ENCODE data around the gene KIAA1328.

DNA sequence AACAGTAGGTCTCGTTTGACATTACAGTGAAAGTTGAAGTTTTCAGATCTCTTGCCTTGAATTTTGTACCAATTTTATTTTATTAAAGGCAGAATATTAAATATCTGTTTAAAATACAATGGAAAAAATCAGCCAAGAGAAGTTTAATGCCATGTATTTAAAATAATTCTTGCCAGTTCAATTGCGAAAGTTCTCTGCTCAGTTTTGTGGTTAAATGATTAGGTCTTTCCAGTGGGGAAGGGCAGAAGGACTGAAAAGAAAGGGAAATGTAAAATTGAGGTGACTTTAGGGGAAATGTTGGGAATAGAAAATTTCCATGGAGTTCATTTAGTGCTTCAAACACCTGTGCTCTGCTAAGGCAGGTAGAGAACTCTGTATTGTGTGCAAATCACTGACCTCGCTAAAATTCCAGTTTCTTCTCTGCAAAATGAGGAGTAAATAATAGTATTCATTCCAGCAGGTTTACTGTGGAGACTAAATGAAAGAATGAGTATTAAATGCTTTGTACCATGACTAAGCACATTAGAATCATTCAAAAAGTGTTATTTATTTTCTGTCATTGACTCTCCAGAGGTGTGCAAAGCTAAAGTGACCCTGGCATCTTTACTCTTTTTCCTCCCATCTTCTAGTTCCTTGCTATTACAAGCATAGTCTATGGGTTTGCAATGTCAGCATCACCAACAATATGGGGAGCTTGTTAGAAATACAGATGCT lies 74.4 kb downstream of the KIAA1328 start:
- TF ChIP-seq, protein P1, sequence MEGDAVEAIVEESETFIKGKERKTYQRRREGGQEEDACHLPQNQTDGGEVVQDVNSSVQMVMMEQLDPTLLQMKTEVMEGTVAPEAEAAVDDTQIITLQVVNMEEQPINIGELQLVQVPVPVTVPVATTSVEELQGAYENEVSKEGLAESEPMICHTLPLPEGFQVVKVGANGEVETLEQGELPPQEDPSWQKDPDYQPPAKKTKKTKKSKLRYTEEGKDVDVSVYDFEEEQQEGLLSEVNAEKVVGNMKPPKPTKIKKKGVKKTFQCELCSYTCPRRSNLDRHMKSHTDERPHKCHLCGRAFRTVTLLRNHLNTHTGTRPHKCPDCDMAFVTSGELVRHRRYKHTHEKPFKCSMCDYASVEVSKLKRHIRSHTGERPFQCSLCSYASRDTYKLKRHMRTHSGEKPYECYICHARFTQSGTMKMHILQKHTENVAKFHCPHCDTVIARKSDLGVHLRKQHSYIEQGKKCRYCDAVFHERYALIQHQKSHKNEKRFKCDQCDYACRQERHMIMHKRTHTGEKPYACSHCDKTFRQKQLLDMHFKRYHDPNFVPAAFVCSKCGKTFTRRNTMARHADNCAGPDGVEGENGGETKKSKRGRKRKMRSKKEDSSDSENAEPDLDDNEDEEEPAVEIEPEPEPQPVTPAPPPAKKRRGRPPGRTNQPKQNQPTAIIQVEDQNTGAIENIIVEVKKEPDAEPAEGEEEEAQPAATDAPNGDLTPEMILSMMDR (IDR thresholded peaks at IDR 0.05 in 4 of 5, conservative IDR thresholded peaks at IDR 0.05 in 1 of 5) = no peak
- TF ChIP-seq POLR2A (IDR thresholded peaks at IDR 0.05) = no peak
